ENCODE results near the gene RASA4B.
"Not testable (repeated sequence)": the region's sequence is repeated elsewhere in the genome, so short reads cannot be mapped to it uniquely, and the experiment has no call there.

Gene RASA4B

GRCh38 chr7:102514881-102515721 lies 2.5 kb downstream of the RASA4B start:
- DNase-seq (ENCODE audit: low read depth); H3K4me3 ChIP-seq (ENCODE audit: low read depth, low read length): not testable (repeated sequence)

DNA sequence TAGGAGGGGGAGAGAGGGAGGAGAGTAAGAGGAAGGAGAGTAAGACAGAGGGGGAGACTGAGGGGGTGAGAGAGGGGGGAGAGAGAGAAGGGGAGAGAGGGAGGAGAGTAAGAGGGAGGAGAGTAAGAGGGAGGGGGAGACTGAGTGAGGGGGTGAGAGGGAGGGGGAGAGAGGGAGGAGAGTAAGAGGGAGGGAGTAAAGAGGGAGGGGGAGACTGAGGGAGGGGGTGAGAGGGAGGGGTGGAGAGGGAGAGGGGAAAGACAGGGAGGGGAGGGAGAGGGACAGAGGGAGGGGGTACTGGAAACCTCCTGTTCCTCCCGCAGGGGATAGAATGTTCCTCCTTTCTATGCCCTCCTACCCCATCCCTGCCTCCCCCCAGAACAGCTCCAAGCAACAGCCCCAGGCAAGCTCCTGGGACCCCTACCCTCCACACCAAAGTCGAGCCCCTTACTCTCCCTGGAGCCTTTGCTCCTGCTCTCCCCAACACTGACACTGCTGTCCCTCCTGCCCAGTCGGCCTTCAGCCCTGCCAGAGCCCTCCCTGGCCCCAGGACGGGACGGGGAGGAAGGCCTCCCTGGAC lies 4.8 kb downstream of the RASA4B start:
- peak; percentile 88 for DNase-seq (ENCODE audit: low read depth)
- peak overlapping the region; percentile 26 for H3K4me3 ChIP-seq (ENCODE audit: low read depth, low read length)

DNA sequence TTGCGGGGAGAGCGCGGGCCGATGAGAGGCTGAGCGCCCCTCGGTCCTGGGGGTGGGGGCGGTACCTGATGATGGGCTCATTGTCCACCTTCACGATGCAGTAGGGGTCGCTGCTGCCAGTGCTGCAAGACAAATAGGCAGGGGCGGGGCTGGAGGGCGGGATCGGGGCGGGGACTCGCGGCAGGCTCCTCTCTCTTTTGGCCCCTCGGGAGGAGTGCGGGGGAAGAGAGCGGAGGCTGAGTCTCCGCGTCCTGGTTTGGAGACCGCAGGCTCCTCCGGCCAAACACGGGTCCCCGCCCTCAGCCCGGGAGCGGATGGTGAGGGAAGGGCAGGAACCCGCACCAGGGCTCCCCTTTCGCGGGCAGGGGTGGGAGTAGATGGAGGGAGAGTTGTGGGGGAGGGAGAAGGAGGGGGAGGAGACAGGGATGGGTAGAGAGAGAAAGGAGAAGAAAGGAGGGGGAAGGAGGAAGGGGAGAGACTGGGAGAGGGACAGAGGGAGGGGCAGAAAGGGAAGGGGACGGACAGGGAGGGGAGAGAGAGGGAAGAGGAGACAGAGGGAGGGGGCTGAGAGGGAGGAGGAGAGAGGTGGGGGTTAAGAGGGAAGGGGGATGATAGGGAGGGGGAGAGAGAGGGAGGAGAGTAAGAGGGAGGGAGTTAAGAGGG lies 5.6 kb downstream of the RASA4B start:
- not testable (repeated sequence) for DNase-seq (ENCODE audit: low read depth); H3K4me3 ChIP-seq (ENCODE audit: low read depth, low read length)

- not testable (repeated sequence) for H3K4me3 ChIP-seq (ENCODE audit: low read depth, low read length); DNase-seq (ENCODE audit: low read depth)
Observed at GRCh38 chr7:102510575-102510974, 7.0 kb downstream of the RASA4B start.

DNA sequence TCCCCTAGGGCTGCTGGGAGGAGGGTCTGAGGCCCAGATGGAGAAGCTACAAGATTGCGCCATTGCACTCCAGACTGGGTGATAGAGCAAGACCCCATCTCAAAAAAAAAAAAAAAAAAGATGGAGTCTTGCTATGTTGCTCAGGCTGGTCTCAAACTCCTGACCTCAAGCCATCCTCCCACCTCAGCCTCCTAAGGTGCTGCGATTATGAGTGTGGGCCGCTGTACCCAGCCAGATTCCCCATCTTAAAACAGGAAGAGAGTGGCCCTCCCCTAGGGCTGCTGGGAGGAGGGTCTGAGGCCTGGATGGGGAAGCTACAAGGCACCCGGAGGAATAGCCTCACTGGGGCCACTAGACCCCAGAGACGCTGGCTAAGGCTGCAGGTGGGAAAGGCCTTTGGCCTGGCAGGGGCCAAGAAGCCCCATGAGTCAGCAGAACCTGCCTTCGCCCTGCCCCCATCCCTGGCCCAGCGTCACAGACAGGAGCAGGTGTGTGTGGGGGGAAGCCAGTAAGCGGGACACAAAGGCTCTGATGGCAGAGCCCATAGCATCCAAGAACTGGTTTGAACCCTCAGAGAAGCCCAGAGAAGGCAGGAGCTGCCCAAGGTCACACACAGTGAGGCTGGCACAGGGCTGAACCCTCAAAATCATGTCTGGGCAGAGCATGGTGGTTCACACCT lies 10.0 kb downstream of the RASA4B start:
- not testable (repeated sequence) for DNase-seq (ENCODE audit: low read depth); H3K4me3 ChIP-seq (ENCODE audit: low read depth, low read length)

GRCh38 chr7:102505298-102506185 lies 12.0 kb downstream of the RASA4B start:
- not testable (repeated sequence) for H3K4me3 ChIP-seq (ENCODE audit: low read depth, low read length); DNase-seq (ENCODE audit: low read depth)

- H3K4me3 ChIP-seq (ENCODE audit: low read depth, low read length); DNase-seq (ENCODE audit: low read depth): not testable (repeated sequence)
Observed at GRCh38 chr7:102503141-102503540, 14.4 kb downstream of the RASA4B start.

DNA sequence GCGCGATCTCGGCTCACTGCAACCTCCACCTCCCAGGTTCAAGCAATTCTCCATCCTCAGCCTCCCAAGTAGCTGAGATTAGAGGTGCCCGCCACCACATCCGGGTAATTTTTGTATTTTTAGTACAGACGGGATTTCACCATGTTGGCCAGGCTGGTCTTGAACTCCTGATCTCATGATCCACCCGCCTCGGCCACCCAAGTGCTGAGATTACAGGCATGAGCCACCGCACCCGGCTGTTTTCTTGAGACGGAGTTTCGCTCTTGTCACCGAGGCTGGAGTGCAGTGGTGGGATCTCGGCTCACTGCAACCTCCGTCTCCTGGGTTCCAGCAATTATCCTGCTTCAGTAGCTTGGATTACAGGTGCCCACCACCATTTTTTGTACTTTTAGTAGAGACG lies 19.3 kb downstream of the RASA4B start:
- H3K4me3 ChIP-seq (ENCODE audit: low read depth, low read length); DNase-seq (ENCODE audit: low read depth): not testable (repeated sequence)

DNA sequence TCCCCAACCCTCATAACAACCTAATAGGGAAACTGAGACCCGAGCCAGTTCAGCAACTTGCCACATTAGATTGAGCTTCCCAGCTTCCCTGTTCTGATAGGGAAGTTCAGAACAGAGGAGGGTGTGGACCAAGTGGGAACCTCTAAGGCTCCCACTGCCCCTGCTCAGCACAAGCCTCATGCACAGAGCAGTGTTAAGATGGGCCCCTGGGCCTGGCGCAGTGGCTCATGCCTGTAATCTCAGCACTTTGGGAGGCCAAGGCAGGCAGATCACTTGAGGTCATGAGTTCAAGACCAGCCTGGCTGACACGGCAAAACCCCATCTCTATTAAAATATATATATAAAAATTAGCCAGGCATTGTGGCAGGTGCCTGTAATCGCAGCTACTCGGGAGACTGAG lies 20.3 kb downstream of the RASA4B start:
- not testable (repeated sequence) for DNase-seq (ENCODE audit: low read depth); H3K4me3 ChIP-seq (ENCODE audit: low read depth, low read length)

DNA sequence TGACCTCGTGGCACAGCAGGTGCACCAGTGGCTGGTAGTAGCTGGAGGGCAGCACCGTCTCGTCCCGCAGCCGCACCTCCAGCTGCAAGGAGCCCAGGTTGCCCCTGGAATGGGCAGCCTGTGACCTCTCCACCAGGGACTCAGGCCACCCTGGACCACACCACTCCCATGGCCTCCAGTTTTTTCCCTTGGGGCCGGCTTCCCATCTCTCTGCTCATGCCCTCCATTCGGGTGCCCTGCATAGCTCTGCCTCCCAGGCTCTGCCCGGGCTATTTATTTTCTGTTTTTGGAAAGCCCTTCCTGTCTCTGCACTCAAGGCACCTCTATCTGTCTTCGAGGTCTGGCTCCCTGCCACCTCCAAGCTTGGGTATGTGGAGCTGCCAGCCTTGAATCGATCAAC lies 20.7 kb downstream of the RASA4B start:
- H3K4me3 ChIP-seq (ENCODE audit: low read depth, low read length); DNase-seq (ENCODE audit: low read depth): not testable (repeated sequence)

GRCh38 chr7:102494473-102495149 lies 23.0 kb downstream of the RASA4B start:
- DNase-seq (ENCODE audit: low read depth); H3K4me3 ChIP-seq (ENCODE audit: low read depth, low read length): not testable (repeated sequence)

GRCh38 chr7:102494026-102494425 lies 23.6 kb downstream of the RASA4B start:
- DNase-seq (ENCODE audit: low read depth) = not testable (repeated sequence)

DNA sequence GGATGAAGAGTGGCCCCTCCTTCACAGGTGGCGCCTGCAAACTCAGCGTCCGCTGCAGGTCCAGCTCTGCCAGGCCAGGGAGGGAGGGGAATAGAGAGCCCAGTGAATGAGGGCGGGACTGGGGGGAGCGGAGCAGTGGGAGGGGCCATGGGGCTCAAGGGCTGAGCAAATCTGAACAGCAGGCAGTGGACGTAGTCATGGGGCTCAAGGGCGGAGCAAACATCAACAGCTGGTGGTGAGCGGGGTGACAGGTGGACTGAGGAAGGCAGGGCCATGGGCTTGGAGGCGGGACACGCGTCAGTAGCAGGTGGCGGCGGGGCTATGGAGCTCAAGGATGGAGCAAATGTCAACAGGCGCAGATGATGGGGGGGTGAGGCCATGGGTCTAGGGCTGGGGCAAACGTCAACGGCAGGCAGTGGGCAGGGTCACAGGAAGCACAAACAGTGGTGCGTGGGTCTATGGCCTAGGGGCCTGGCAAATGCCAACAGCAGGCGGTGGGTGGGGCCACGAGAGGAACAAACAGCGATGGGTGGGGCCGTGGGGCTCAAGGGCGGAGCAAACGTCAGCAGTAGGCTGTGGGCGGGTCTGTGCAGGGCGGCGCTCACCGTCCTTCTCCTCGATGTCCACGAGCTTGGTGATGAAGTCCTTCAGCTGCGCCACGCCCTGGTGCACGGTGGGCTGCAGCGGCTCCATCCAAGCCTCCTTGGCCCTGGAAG lies 24.2 kb downstream of the RASA4B start:
- peak; percentile 6 for DNase-seq (ENCODE audit: low read depth)
- H3K4me3 ChIP-seq (ENCODE audit: low read depth, low read length) = not testable (repeated sequence)

More at GRCh38 chr7:102494026-102494425, 23.6 kb downstream of the RASA4B start:
- H3K4me3 ChIP-seq (ENCODE audit: low read depth, low read length) = not testable (repeated sequence)

DNA sequence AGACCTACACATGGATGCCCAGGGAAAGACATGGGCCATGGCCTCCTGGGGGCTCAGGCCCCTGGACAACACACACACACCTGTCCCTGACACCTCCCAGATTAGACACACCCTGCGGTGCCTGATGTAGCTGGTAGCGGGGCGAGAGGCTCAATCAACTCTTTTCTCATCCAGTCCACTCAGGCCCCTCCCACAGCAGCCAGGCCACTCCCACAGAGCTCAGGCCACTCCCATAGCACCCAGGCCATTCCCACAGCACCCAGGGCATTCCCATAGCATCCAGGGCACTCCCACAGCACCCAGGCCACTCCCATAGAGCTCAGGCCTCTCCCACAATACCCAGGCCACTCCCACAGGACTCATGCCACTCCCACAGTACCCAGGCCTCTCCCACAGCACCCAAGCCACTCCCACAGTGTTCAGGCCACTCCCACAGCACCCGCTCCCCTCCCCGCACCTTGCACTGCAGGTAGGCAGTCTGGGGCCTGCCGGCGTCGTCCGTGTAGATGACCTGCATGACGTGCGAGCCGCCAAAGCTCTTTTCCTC lies 27.0 kb downstream of the RASA4B start:
- not testable (repeated sequence) for DNase-seq (ENCODE audit: low read depth)

DNA sequence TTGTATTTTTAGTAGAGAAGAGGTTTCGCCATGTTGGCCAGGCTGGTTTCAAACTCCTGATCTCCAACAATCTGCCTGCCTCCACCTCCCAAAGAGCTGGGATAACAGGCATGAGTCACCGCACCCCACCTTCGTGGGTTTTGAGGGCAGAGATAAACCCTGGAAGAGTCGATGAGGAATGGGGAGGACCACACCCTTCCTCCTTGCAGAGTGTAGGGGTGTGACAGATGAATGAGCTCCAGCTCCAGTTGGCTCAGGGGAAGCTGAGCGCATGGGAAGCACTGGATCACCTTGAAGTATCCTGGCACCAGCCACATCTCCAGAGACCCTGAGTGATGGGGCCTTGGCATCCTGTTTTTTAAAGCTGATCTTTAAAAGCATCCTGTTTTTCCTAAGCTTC lies 33.3 kb downstream of the RASA4B start:
- H3K4me3 ChIP-seq (ENCODE audit: low read depth, low read length); DNase-seq (ENCODE audit: low read depth): not testable (repeated sequence)

More for the DNA sequence above, 27.0 kb downstream of the RASA4B start:
- H3K4me3 ChIP-seq (ENCODE audit: low read depth, low read length) = not testable (repeated sequence)

DNA sequence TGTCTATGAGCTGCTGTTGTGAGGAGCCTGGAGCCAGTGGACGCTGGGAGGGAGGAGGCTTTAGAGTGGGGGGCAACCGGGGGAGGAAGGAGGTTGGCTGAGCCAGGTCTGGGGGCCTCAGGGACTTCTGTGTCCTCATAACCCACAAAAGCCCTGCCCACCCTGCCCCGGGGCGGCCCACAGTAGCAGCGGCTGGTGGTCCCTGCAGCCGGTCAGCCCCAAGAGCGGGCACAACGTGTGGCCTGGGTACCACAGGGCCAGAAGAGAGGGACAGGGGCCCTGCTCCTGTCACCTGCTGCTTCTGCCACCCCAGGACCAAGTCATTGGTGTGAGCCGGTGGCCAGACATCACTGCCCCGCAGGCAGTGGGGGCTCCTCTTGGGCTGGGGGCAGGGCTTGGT lies 35.6 kb downstream of the RASA4B start:
- not testable (repeated sequence) for DNase-seq (ENCODE audit: low read depth); H3K4me3 ChIP-seq (ENCODE audit: low read depth, low read length)

GRCh38 chr7:102479982-102480637 lies 37.5 kb downstream of the RASA4B start:
- H3K4me3 ChIP-seq (ENCODE audit: low read depth, low read length); DNase-seq (ENCODE audit: low read depth): not testable (repeated sequence)
